NCI-H2171 (cell line): ENCODE results near the gene FYCO1.
A peak's percentile ranks its signal among the peaks of the same experiment; 100 is the strongest.
"Not testable (repeated sequence)": the region's sequence is repeated elsewhere in the genome, so short reads cannot be mapped to it uniquely, and the experiment has no call there.

ENCODE experiments used
- DNase-seq: peaks from one replicate; lab custom pipeline; 2025; lab: John Stamatoyannopoulos, UW

FYCO1 gene

DNA sequence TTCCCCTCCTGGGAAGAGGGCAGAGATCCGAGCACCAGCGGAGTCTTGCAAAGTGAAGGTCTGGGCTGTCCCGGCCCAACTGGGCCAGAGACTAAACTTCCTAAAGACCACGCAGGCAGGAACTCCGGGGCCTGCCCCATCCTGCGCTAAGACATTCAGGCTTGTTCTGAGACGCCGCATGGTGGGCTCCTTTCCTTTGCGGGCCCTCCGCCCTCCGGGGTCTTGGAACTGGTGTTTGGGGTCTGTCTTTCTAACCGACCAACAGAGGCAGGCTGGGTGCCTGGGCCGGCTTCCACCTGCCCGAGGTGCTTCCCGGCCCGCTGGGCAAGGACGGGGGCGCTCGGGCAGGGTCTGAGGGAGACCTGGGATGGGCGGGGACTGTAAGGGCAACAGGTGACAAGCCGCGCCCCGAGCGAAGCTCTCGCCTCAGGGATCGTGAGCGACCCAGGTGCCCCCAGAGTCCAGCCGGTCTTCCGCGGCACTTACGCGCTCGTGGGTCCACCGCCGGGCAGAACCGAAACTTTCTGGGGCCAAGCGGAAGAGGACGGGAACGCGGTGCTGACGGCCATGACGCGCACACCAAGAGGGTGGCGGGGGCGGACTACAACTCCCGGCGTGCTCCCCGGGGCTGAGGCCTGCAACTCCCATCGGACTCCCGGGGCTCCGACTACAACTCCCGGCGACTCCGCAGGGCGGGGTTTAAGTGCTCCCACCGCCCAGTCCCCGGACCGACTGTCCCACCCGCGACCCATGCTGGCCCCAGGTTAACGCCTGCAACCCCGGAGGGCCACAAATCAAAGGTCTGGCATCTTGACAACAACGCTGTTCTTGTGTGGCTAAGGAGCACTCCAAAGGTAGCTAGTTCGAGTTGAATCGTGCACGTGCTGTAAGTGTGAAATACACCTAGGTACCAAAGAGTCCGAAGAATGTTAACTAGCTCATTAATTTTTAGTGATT, at the start of gene FYCO1:
FYCO1 (minus strand) TSS at position 589 of the 957 bp plus-strand sequence. CDS start 10,914 bp downstream, outside the sequence.
- DNase-seq, result peak; percentile 63

DNA sequence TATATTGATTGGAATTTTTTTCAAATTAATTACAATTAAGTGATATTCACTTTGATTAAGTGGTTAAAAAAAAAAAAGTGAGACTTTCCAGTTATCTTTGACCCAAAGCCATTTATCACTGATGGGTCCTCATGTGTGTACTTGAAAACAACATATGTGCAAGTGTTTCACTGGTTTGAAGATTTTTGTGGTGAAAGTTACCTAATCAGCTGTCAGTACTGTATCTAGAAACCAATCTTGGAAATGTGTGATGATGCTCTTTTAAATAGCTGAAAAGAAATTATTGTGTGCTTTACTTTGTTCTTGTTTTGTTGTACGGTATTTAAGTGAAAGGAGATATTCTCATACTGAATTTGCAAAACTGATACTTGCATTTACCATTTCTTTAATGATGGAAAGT, 43.3 kb upstream of the FYCO1 start:
- no peak for DNase-seq

DNA sequence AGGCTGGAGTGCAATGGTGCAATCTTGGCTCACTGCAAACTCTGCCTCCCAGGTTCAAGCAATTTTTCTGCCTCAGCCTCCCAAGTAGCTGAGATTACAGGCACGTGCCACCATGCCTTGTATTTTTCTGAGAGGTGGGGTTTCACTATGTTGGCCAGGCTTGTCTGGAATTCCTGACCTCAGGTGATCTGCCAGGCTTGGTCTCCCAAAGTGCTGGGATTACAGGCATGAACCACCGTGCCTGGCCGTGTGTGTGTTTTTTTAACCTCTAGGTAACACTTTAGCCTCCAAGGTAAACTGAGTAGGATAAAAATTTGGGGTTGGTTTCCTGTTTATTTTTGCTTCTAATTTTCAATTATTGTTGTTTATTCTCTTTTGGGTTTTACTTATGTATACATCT, 42.4 kb upstream of the FYCO1 start:
- DNase-seq, result not testable (repeated sequence)

DNA sequence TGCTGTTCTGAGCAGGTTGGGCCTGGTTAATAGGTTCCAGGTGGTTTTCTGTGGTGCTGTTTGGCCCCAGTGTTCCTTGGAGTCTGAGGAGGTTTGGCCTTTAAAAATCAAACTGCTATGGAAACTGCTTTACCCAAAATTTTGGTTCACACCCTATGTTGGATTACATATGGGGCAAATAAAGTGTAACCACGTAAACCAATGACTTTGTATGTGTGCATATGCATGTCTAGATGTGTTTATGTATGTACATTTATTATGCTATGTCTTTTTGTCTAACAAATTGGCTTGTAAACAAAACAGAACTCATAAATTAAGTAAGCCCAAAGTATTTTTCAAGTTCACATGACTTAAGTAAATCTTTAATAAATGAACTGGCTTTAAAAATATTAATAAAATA, 40.6 kb upstream of the FYCO1 start:
- DNase-seq, result no peak

DNA sequence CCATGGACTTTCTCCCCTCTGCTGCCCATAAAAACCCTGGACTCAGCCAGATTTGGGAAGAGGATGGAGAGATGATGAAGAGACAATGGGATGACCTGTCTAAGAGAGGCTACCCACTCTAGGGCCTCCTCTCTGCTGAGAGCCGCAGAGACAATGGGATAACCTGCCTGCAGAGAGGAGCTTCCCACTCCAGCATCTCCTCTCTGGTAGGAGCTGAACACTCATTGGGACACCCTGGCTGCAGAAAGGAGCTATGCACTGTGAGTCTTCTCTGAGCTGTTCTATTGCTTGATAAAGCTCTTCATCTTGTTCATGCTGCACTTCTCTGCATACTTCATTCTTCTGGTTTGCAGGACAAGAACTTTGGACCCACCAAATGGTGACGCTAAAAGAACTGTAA, 36.1 kb upstream of the FYCO1 start:
- DNase-seq, result no peak

DNA sequence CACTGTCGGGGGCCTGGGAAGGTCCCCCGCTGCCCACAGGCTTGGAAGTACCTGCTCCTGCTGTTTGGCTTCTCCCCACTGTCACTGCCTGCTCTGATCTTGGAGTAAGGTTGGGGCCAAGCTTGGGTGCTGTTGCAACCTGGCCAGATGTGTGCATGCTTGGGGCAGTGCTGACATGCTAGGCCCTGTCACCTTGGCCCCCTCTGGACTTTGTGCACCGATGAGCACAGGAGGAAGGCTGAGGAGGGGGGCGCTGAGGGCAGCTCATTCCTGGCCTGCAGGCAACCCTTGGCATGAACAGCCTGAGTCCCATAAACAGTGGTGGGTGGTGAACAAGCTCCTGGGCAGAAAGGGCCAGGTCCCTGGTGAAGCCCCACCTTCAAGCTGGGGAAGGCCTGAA, 35.6 kb upstream of the FYCO1 start:
- no peak for DNase-seq

DNA sequence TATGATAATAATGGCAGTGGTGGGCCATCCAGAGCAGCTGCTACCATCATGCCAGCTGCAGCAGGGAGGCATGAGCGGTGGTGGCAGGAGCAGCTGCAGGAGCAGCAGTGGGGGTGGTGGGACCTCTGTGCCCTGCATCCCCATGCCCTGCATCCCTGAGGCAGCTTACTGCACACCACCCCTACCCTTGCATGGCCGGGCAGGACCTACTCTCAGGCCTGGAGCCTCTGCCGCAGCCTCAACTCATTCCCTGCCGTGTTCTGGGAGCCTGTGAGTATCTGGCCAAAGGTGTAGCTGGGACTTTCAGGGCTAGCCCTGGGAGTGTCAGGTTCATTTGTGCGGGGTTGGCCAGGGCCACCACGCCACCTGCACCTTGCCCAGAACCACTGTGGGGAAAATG, 35.0 kb upstream of the FYCO1 start:
- no peak for DNase-seq

DNA sequence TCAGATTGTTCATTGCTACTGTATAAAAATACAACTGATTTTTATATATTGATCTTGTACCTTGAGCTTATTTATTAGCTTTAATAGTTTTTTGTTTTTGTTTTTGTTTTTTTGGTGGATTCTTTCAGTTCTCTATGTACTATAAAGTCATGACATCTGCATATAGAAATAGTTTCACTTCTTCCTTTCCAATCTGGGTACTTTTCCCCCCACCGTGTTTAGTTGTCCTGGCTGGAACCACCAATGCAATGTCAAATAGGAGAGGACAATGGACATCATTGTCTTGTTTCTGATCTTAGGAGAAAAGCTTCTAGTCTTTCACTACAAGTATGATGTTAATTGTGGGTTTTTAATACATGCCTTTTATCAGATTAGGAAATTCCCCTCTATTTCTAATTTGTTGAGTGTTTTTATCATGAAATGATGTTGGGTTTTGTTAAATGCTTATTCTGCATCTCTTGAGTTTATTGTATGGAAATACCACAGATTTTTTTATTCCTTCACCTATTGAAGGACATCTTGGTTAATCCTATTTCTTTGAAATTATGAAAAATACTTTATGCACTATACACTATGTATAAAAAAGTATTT, 34.4 kb upstream of the FYCO1 start:
- DNase-seq, result no peak

DNA sequence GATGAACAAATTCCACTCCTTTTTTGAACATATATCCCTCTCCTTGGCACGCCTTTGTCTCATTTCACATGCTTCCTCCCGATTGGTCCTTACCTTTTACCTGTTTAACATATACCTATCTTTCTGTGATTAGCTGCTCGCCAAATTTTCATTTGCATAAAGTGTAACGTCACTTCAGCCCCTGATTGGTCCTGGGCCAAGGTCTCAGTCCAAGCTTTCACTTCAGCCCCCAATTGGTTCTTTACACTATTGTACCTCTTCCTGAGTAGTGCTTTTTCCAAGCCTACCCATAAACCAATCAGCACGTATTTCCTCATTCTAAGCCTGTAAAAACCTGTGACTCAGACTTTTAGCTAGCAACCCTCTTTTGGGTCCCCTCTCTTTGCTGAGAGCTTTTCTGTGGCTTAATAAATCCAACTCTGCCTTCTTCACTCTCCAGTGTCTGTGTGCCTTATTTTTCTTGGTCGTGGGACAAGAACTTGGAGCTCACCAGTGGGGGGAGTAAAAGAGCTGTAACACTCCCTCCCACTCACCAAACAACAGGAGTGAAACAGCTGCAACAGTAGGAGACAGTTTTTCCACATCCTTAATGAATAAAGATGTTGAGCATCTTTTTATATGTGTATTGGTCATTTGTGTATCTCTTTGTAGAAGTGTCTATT, 32.2 kb upstream of the FYCO1 start:
- DNase-seq, result no peak

DNA sequence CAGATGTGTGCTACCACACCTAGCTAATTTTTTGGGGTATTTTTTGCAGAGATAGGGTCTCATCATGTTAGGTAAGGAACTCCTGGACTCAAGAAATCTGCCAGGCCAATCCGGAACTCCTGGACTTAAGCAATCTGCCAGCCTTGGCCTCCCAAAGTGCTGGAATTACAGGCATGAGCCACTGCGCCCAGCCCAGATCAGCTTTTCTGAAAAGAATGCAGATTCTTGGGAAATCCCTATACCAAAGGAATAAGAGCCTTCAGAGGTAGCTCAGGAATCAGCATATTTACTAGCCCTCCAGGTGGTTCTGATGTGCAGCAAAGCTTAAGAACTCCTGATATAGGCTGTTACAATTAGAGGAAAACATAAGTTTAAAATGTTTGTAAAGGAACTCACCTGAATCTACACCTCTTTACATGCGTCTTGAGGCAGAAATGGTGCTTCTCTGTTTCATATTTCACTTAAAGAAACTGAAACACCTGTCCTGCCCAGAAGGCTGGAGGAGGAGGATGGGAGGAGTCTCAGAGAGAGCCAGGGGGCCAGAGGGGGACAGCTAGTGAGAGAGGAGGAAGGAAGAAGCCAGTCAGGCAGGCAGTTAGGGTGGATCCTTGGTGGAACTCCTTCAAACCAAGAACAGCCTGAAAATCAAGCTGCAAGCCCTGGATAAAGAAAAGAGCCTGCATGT, 31.5 kb upstream of the FYCO1 start, which contains the start of gene XCR1:
XCR1 (minus strand) TSS at position 463 of the 685 bp plus-strand sequence. CDS start 5,536 bp downstream, outside the sequence.
- DNase-seq, result no peak

DNA sequence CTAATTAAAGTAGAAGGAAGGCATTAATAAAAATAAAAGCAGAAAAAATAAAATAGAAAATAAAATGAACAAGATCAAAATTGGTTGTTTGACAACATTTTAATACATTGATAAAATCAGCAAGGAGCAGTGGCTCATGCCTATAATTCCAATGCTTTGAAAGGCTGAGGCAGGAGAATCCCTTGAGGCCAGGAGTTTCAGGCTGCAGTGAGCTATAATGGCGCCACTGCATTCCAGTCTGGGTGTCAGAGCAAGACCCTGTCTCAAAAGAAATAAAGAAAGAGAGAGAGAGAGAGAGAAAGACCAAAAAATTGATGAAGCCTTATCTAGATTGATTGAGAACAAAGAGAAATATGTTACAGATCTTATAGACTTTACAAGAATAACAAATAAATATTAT, 29.5 kb upstream of the FYCO1 start:
- DNase-seq, result no peak

DNA sequence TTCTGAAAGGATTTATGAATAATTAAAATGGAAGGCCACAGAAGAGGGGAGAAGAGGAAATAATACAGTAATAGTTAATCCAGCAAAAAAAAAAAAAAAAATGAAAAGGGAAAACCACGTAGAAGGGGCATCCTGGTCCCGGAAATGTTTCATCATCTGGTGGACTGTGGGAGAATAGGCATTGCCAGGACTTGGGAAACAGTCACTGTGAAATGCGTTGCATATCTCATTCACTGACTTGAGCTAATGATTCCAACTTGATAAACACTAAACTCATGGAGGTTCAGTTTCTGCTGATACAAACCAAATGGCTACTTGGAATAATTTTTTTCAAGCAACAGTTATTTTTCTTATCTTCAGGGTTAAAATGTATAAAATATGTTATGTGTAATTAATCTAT, 28.5 kb upstream of the FYCO1 start:
- no peak for DNase-seq

DNA sequence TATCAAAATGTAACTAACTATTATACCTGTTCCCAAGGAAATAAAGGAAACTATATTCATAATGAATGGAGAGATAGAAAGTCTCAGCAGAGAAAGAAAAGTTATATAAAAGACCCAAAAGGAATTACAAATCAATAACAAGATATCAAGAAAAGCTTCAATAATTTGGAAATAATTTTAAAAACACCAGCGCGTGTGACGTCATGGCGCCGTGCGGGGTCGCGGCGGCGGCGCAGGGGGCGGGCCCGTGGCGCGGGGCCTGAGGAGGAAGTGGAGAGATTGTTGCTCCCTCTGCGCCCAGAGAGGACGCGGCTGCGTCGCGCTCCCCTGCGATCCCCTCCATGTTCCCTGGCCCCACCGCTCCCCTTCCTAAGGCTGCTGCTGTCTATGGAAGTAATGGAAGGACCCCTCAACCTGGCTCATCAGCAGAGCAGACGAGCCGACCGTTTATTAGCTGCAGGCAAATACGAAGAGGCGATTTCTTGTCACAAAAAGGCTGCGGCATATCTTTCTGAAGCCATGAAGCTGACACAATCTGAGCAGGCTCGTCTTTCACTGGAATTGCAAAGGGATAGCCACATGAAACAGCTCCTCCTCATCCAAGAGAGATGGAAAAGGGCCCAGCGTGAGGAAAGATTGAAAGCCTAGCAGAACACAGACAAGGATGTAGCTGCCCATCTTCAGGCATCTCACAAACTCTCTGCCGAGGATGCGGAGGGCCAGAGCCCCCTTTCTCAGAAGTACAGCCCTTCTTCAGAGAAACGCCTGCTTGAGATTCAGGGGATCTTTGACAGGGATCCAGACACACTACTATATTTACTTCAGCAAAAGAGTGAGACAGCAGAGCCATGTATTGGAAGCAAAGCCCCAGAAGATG, 27.5 kb upstream of the FYCO1 start:
- DNase-seq, result no peak

DNA sequence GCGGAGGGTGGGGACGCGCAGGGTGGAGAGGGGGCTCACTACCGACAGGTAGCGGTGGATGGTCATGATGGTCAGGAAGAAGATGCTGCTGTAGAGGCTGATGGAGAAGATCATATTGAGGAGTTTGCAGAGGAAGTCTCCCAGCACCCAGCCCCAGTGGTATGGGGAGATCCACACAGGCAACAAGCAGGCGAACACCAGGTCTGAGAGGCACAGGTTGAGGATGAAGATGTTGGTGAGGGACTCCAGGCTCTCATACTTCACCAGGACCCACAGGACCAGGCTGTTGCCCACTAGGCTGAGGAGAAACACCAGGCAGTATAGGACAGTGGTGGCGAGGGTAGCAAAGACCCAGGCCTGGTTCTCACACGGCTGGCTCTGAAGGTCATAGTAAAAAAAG, 25.9 kb upstream of the FYCO1 start:
- DNase-seq, result no peak

DNA sequence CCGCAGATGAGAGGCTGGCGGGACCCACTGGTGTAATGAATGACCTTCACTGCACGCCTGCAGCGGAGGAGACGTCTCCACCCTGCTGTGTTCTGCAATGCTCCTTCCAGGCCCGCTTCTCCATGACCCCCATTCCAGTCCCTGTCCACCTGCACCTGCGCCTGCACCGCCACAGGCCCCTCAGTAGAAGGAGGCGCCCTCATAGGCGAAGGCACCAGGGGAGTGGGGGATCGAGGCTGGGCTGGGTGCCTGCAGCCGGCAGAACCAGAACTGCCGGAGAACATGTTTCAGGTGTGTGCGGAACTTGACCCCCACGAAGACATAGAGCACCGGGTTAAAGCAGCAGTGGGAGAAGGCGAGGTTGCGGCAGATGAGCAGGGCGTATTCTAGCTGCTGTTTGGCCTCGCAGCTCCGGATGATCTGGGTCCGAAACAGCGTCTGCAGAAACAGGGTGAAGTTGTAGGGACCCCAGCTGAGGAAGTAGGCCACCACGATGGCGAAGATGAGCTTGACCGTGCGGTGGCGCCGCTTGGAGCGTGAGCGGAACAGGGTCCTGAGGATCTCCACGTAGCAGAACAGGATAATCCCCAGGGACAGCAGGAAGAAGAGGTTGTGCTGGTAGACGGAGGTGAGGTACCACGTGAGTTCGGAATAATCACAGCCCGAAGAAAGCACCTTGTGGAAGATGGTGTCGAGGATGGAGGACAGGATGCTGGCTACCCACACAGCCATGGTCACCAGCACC, 25.3 kb upstream of the FYCO1 start:
- no peak for DNase-seq

DNA sequence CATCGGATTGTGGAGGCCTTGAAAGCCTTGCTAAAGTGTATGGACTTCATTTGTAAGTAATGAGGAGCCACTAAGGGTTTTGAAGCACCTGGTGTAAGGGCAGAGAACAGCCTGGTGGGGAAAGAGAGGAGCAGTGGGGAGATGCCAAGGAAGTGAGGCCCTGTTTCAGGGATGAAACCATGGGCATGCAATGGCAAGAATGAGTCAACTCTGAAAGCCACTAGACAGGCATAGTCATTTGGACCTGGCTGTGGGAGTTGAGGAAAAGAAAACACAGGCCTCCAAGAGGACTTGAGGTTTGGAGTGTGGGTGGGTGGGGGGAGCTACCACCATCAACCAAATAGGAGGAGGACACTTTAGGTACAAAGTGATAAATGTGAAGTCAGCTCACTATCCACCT, 24.1 kb upstream of the FYCO1 start:
- no peak for DNase-seq

DNA sequence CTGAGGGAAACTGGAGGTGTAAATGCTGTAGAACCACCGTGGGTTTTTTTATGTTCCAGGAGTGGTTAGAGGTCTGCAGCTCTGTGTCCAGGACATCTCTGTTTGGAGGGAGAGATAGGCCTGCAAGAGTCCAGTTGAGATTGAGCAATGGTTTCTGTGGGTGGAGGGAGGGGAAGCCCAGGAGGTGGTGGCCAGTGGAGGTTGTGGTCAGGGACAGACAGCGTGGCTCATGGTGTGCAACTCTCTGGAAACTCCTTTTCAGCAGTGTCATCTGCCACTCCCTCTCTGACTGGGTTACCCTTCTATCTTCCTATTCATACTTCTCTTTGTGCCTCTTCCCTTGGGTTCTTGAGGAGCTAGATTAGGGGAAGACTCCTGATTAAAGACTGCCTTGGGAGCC, 22.1 kb upstream of the FYCO1 start:
- DNase-seq, result no peak

DNA sequence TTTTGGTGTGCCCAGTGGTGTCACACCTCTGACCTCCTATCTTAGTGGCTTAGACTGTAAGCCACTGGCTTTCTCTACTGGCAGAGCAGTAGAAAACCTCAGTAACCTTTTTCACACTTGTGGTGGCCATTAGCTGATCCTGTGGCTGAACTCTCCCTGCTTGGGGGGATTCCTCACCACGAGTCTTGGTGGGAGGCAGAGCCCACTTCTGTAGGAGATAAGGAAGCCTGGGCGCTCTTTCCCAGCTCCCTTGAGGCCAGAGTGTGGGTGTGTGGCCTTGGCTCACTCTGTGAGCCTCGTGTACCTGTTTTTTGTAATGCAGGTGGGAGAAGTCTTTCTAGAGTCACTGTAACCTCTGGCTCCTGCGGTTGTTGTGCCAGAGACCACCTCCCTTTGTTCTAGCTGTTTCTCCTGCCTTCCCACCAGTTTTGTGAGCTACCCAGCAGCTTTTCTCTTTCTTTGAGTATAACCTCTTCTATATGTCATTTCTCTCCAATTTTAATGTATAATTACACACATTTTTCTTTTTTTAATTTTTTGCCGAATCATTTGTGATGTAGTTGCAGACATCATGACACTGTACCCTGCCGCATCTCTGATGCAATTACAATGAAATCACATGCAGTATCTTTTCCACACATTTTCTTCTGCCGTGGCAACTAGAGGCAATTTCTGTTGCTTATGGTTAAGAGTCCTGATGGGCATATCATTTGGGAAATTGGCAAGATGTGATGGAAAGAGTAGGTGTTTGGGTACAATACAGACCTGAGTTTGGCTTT, 17.9 kb upstream of the FYCO1 start:
- no peak for DNase-seq

DNA sequence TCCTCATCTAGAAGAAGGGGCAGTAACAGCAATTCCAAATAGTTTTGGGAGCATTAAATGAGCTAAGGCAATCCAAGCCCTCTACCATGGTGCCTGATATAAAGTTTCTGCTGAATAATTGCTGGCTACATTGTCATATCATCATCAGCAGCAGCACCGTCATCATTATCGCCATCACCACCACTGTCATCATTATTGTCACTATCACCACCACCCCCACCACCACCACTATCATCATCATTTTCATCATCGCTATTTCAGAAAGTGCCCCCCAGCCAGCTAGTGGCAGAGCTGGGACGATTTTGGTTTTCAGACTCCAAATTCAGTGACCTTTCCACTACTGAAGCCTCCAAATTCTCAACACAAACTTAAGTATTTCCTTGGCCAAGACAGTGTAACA, 16.6 kb upstream of the FYCO1 start:
- no peak for DNase-seq
